SK-N-MC (cell line): ENCODE data around the gene MRPL51.

Source experiments
- EZH2 ChIP-seq: fragments of 200-600 bp; sonication (generic); IDR thresholded peaks from one replicate; pipeline ENCODE4 v1.6.1; 2017; ENCODE audit warnings: antibody characterized with exemption
- FOXP2 ChIP-seq: optimal IDR thresholded peaks from 2 replicates; pipeline ENCODE3; 2011; ENCODE audit warnings: mild to moderate bottlenecking, moderate library complexity; ENCODE audit not compliant: insufficient read depth; ENCODE audit errors: extremely low read length, control extremely low read depth
- POLR2AphosphoS5 ChIP-seq: IDR thresholded peaks from 2 replicates; pipeline ENCODE4 v1.6.1; 2012; ENCODE audit warnings: mild to moderate bottlenecking, low read depth, low read length, borderline replicate concordance

DNA sequence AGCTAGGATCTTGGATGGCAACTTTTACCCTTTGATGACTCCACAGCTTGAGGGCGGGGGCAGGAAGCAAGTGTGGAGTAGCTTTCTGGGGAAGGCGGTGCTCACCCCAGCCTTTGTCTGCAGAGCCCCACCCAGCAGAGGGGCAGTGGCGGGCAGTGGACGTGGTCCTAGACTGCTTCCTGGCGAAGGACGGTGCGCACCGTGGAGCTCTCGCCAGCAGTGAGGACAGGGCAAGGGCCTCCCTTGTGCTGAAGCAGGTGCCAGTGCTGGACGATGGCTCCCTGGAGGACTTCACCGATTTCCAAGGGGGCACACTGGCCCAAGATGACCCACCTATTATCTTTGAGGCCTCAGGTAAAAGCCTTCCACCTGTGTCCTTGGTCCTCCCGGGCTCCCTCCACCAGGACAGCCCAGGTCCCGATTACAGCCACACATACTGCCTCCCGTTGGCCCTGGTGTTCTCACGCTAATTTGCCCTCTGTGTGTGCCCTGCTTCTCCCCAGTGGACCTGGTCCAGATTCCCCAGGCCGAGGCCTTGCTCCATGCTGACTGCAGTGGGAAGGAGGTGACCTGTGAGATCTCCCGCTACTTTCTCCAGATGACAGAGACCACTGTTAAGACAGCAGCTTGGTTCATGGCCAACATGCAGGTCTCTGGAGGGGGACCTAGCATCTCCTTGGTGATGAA, 40.0 kb downstream of the MRPL51 start:
- TF ChIP-seq POLR2AphosphoS5 (no peak), EZH2 (no peak), FOXP2 (no peak)
